Measurements from ENCODE around the gene ZFAND3. TPM values are rescaled to one million over a fixed set of nuclear protein-coding genes. Genes with fewer than 3 reads are reported as not detected.

Gene ZFAND3
- total and polyA plus RNA-seq, 2 experiments from 2014 or later: 36.5 to 50.0 TPM

GRCh38 chr6:38127284-38127683 is 307.8 kb downstream of the ZFAND3 start:
- Histone ChIP-seq H3K27ac (no peak overlapping the region), H3K4me3 (no peak overlapping the region), H2AFZ (no peak overlapping the region), H3K4me2 (no peak overlapping the region), H3K27me3 (no peaks in the 10 kb centered on the region), H4K20me1 (ENCODE audit: insufficient read depth, poor library complexity, severe bottlenecking) (peaks cover 22% of the 10 kb centered on the region), H3K36me3 (replicated peaks; ENCODE audit: insufficient read depth, low read depth) (peaks cover 5% of the 10 kb centered on the region), H3K79me2 (peaks cover 66% of the 10 kb centered on the region), H3K9me2 (replicated peaks; ENCODE audit: insufficient read depth) (no peaks in the 10 kb centered on the region), H3K4me1 (ENCODE audit: insufficient read depth) (no peaks in the 10 kb centered on the region), H3K9me3 (ENCODE audit: low read depth) (no peaks in the 10 kb centered on the region)
- DNase-seq (ENCODE audit: low spot score): no peak
- TF ChIP-seq, protein P1, sequence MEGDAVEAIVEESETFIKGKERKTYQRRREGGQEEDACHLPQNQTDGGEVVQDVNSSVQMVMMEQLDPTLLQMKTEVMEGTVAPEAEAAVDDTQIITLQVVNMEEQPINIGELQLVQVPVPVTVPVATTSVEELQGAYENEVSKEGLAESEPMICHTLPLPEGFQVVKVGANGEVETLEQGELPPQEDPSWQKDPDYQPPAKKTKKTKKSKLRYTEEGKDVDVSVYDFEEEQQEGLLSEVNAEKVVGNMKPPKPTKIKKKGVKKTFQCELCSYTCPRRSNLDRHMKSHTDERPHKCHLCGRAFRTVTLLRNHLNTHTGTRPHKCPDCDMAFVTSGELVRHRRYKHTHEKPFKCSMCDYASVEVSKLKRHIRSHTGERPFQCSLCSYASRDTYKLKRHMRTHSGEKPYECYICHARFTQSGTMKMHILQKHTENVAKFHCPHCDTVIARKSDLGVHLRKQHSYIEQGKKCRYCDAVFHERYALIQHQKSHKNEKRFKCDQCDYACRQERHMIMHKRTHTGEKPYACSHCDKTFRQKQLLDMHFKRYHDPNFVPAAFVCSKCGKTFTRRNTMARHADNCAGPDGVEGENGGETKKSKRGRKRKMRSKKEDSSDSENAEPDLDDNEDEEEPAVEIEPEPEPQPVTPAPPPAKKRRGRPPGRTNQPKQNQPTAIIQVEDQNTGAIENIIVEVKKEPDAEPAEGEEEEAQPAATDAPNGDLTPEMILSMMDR (IDR thresholded peaks at IDR 0.05; ENCODE audit: poor library complexity): no peak
- TF ChIP-seq EZH2phosphoT487 (IDR thresholded peaks at IDR 0.05; ENCODE audit: low read depth, severe bottlenecking, unreplicated experiment) (no peak), EZH2 (IDR thresholded peaks at IDR 0.05; ENCODE audit: borderline replicate concordance) (no peak)
- WGBS (ENCODE audit: low lambda C conversion rate, missing lambda C conversion rate): 99% methylated on average over 4 of the region's 4 CpGs

DNA sequence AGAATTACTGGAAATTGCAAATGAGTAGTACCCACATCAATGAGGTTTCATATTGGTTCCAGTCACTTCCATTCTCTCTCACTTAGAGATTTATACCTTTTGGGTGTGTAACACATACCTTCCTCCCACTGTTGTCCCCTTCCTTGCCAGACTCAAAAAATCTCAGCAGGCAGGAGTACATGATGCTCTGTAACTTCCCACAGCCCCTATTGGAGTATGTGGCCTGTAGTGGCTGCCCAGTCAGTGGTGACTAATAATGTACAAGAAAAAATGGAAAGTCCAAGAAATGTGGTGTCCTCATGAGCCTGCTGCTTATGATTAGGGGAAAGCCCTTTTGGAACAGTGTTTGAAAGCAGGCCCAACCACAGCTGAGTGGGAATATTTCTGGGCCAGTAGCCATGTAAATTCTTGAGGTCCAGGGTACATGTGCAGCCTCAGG is 312.0 kb downstream of the ZFAND3 start:
- TF ChIP-seq, protein P1 (IDR thresholded peaks at IDR 0.05; ENCODE audit: poor library complexity): no peak
- TF ChIP-seq EZH2 (IDR thresholded peaks at IDR 0.05; ENCODE audit: borderline replicate concordance) (no peak), EZH2phosphoT487 (IDR thresholded peaks at IDR 0.05; ENCODE audit: low read depth, severe bottlenecking, unreplicated experiment) (no peak)
- H3K36me3 ChIP-seq (replicated peaks; ENCODE audit: insufficient read depth, low read depth): no peaks in the 10 kb centered on the region
- no peaks in the 10 kb centered on the region for H3K9me3 ChIP-seq (ENCODE audit: low read depth)
- H3K27me3 ChIP-seq: no peaks in the 10 kb centered on the region
- H3K79me2 ChIP-seq: peaks cover 77% of the 10 kb centered on the region
- H3K4me2 ChIP-seq: no peak overlapping the region
- no peaks in the 10 kb centered on the region for H3K4me1 ChIP-seq (ENCODE audit: insufficient read depth)
- H3K9me2 ChIP-seq (replicated peaks; ENCODE audit: insufficient read depth): no peaks in the 10 kb centered on the region
- peaks cover 39% of the 10 kb centered on the region for H4K20me1 ChIP-seq (ENCODE audit: insufficient read depth, poor library complexity, severe bottlenecking)
- no peak overlapping the region for H2AFZ ChIP-seq
- DNase-seq (ENCODE audit: low spot score): no peak
- H3K4me3 ChIP-seq: no peak overlapping the region
- no peak overlapping the region for H3K27ac ChIP-seq

DNA sequence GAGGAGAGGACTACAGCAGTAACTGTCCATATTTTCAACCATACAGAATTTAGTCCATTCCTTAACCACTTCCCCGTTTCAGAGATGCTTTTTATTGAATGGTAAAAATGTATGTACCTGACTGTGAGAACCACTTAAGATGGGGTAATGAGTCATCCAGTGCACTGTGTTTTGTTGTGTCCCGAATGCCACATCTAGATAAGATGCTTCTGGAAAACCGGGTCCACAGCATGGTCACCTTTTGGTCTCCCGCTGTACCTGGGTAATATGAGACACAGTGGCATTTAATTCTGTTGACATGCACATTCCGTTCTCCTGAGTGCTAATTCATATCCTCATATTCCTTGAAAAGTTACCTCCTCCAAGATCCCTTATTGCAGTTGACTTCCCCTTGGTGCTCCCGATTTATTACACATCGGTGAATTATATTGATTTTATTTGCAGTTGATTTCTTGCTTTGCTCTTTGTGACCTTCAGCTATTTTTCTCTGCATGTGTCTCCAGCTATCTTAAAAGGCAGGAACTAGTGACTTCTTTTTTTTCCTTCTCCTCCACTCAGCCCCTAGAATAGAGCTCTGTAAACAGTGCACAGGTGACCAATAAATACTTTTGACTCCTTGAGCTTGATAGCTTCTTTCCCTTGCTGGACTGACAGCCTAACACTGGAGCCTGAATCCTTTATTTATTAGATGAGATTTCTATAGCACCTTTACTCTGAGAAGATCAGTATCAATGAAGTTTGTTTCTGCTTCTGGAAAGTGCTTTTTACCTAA is 314.6 kb downstream of the ZFAND3 start:
- no peak for TF ChIP-seq EZH2phosphoT487 (IDR thresholded peaks at IDR 0.05; ENCODE audit: low read depth, severe bottlenecking, unreplicated experiment)
- Histone ChIP-seq H3K36me3 (replicated peaks; ENCODE audit: insufficient read depth, low read depth) (no peaks in the 10 kb centered on the region), H4K20me1 (ENCODE audit: insufficient read depth, poor library complexity, severe bottlenecking) (peaks cover 43% of the 10 kb centered on the region), H3K4me3 (no peak overlapping the region), H3K79me2 (peaks cover 57% of the 10 kb centered on the region), H3K4me1 (ENCODE audit: insufficient read depth) (no peaks in the 10 kb centered on the region), H3K27me3 (no peaks in the 10 kb centered on the region), H3K9me2 (replicated peaks; ENCODE audit: insufficient read depth) (no peaks in the 10 kb centered on the region), H3K9me3 (ENCODE audit: low read depth) (no peaks in the 10 kb centered on the region), H3K4me2 (no peak overlapping the region), H3K27ac (peak overlapping the region; percentile 11), H2AFZ (no peak overlapping the region)
- DNase-seq (ENCODE audit: low spot score): peak; percentile 33
- WGBS (ENCODE audit: low lambda C conversion rate, missing lambda C conversion rate): 59% methylated on average over 7 of the region's 7 CpGs

DNA sequence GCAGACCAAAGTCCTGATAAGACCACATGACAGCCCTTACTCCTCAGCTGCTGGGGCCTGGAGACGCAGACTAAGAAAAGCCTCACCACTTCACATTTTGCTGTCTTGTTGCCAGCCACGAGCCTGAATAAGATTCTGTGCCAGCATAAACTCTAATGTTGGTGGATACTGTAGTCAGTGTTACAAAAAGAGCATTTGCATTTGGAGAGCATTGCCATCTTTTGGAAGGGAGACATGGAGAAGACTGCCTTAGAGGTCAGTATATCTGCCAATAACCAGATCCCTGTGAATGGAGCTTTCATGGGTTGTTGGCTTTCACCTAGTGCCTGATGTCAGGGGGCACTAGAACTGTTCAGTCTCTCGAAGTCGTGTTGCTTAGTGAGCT is 315.2 kb downstream of the ZFAND3 start:
- Histone ChIP-seq H3K27ac (peak overlapping the region; percentile 11), H3K4me1 (ENCODE audit: insufficient read depth) (no peaks in the 10 kb centered on the region), H3K9me2 (replicated peaks; ENCODE audit: insufficient read depth) (no peaks in the 10 kb centered on the region), H3K27me3 (no peaks in the 10 kb centered on the region), H3K4me3 (no peak overlapping the region), H2AFZ (no peak overlapping the region), H3K36me3 (replicated peaks; ENCODE audit: insufficient read depth, low read depth) (no peaks in the 10 kb centered on the region), H4K20me1 (ENCODE audit: insufficient read depth, poor library complexity, severe bottlenecking) (peaks cover 42% of the 10 kb centered on the region), H3K79me2 (peaks cover 58% of the 10 kb centered on the region), H3K9me3 (ENCODE audit: low read depth) (no peaks in the 10 kb centered on the region), H3K4me2 (no peak overlapping the region)
- no peak for DNase-seq (ENCODE audit: low spot score)
- WGBS (ENCODE audit: low lambda C conversion rate, missing lambda C conversion rate): 81% methylated on average over 4 of the region's 4 CpGs
- no peak for TF ChIP-seq EZH2 (IDR thresholded peaks at IDR 0.05; ENCODE audit: borderline replicate concordance)
- TF ChIP-seq, protein P1 (IDR thresholded peaks at IDR 0.05; ENCODE audit: poor library complexity): no peak
- no peak for TF ChIP-seq EZH2phosphoT487 (IDR thresholded peaks at IDR 0.05; ENCODE audit: low read depth, severe bottlenecking, unreplicated experiment)

All from hepatocyte (in vitro differentiated cells).